22Rv1 (cell line): ENCODE measurements around the gene FBXO10.

Experiments
- ZFX ChIP-seq: fragments of 450-650 bp; IDR thresholded peaks from 2 replicates; pipeline ENCODE4 v1.6.1; 2017; ENCODE audit warnings: antibody characterized with exemption, borderline replicate concordance
- TF ChIP-seq, protein P1 (sequence below): fragments of 450-650 bp; IDR thresholded peaks from 2 replicates; pipeline ENCODE4 v1.5.1; 2017; ENCODE audit warnings: mild to moderate bottlenecking

DNA sequence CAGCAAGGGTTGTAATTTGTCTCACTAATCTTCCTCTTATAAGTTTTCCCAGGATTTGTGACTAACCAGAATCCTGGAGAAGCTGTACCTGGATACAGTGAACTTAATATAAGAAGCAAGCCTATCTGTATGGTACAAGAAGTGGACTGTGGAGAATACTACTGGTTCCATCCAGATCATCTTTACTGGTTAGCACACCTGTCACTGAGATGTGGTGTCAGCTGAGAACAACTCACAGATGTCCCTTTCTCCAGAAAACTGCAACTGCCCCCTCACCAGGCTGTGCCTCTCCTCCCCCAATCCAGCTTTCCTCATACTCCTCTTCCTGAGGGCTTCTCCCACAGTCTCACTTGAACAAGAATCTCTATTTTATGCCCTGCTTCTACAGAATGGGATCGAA is 4.9 kb downstream of the FBXO10 start:
- TF ChIP-seq, protein P1, sequence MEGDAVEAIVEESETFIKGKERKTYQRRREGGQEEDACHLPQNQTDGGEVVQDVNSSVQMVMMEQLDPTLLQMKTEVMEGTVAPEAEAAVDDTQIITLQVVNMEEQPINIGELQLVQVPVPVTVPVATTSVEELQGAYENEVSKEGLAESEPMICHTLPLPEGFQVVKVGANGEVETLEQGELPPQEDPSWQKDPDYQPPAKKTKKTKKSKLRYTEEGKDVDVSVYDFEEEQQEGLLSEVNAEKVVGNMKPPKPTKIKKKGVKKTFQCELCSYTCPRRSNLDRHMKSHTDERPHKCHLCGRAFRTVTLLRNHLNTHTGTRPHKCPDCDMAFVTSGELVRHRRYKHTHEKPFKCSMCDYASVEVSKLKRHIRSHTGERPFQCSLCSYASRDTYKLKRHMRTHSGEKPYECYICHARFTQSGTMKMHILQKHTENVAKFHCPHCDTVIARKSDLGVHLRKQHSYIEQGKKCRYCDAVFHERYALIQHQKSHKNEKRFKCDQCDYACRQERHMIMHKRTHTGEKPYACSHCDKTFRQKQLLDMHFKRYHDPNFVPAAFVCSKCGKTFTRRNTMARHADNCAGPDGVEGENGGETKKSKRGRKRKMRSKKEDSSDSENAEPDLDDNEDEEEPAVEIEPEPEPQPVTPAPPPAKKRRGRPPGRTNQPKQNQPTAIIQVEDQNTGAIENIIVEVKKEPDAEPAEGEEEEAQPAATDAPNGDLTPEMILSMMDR = no peak
- TF ChIP-seq ZFX = no peak
